PC-9 (cell line): ENCODE measurements around the gene OSER1. TPM values are rescaled to one million over a fixed set of nuclear protein-coding genes. Genes with fewer than 3 reads are reported as not detected.

Experiments used
- Bru-seq: library from RNA; stranded (reverse); fragments of 400-500 nt; gene quantifications from one replicate; lab custom pipeline; 2021; lab: Mats Ljungman, UMichigan
- BruChase-seq, 2 experiments: library from RNA; stranded (reverse); fragments of 400-500 nt; gene quantifications; one replicate each; lab custom pipeline; 2021; lab: Mats Ljungman, UMichigan
- BruUV-seq: library from RNA; stranded (reverse); fragments of 400-500 nt; replicated peaks from 2 replicates; lab custom pipeline; 2021; lab: Mats Ljungman, UMichigan
- CTCF ChIA-PET: fragments of 300-600 bp; sonication (Branson Sonifier 250); formaldehyde crosslinking; loops from one replicate; lab custom pipeline; 2022; ENCODE audit warnings: antibody characterized with exemption; lab: Charles Lee
- POLR2A ChIA-PET: fragments of 300-600 bp; sonication (Branson Sonifier 250); formaldehyde crosslinking; loops from one replicate; lab custom pipeline; 2022; ENCODE audit warnings: antibody characterized with exemption; ENCODE audit not compliant: unreplicated experiment; lab: Charles Lee
- DNase-seq, 2 experiments: peaks; one replicate each; pipeline versions ENCODE4 v3.0.0 to v3.0.0-alpha.2; 2015 to 2022; ENCODE audit warnings: mixed read lengths in 1 of 2
- H2AFZ ChIP-seq: fragments of 200-600 bp; sonication (generic); 2 replicates; pipeline ENCODE4 v1.8.1; 2017; ENCODE audit warnings: antibody characterized with exemption
- H3F3A ChIP-seq: fragments of 200-600 bp; sonication (generic); 2 replicates; pipeline ENCODE4 v1.8.1; 2017; ENCODE audit warnings: antibody characterized with exemption, mild to moderate bottlenecking, low read depth; ENCODE audit not compliant: insufficient read depth
- H3K27ac ChIP-seq: fragments of 200-600 bp; sonication (generic); 2 replicates; pipeline ENCODE4 v1.6.1; 2016; ENCODE audit warnings: mixed run types
- H3K27me3 ChIP-seq: fragments of 200-600 bp; sonication (generic); 2 replicates; pipeline ENCODE4 v1.6.1; 2016; ENCODE audit warnings: low read depth, mixed run types; ENCODE audit not compliant: insufficient read depth
- H3K36me3 ChIP-seq: fragments of 200-600 bp; sonication (generic); 2 replicates; pipeline ENCODE4 v1.6.1; 2016; ENCODE audit warnings: low read depth, mixed run types
- H3K4me1 ChIP-seq: fragments of 200-600 bp; sonication (generic); replicated peaks from 2 replicates; pipeline ENCODE4 v1.6.1; 2016; ENCODE audit warnings: mixed run types; ENCODE audit not compliant: insufficient read depth
- H3K4me2 ChIP-seq: fragments of 200-600 bp; sonication (generic); 2 replicates; pipeline ENCODE4 v1.6.1; 2017; ENCODE audit warnings: mixed run types
- H3K4me3 ChIP-seq: fragments of 200-600 bp; sonication (generic); 2 replicates; pipeline ENCODE4 v1.6.1; 2016; ENCODE audit warnings: mixed run types
- H3K79me2 ChIP-seq: fragments of 200-600 bp; sonication (generic); 2 replicates; pipeline ENCODE4 v1.6.1; 2017; ENCODE audit warnings: low read depth, mixed run types
- H3K9me2 ChIP-seq: fragments of 200-600 bp; sonication (generic); 2 replicates; pipeline ENCODE4 v1.8.1; 2017; ENCODE audit warnings: mild to moderate bottlenecking; ENCODE audit not compliant: insufficient read depth
- H3K9me3 ChIP-seq: fragments of 200-600 bp; sonication (generic); 2 replicates; pipeline ENCODE4 v1.8.1; 2016; ENCODE audit warnings: low read depth; ENCODE audit not compliant: insufficient read depth
- H4K20me1 ChIP-seq: fragments of 200-600 bp; sonication (generic); 2 replicates; pipeline ENCODE4 v1.8.1; 2017; ENCODE audit not compliant: insufficient read depth
- CTCF ChIP-seq: fragments of 200-600 bp; sonication (generic); conservative IDR thresholded peaks from 2 replicates; pipeline ENCODE4 v1.6.1; 2017; ENCODE audit warnings: mixed run types, antibody characterized with exemption, mild to moderate bottlenecking, moderate library complexity
- EZH2 ChIP-seq: fragments of 200-600 bp; sonication (generic); IDR thresholded peaks from 2 replicates; pipeline ENCODE4 v1.8.0; 2017; ENCODE audit warnings: antibody characterized with exemption, low read depth
- intact Hi-C: fragments of 100-400 bp; cut with micrococcal nuclease; formaldehyde crosslinking; loops from one replicate; pipeline ENCODE4 v1.10.0; 2022; ENCODE audit not compliant: unreplicated experiment
- long read RNA-seq: library from polyadenylated mRNA; stranded (forward); transcript quantifications from one replicate; pipeline ENCODE4 v2.0.0, GENCODE V29; 2022
- total RNA-seq: library from RNA; stranded (reverse); gene quantifications from 2 replicates; pipeline ENCODE4 v1.2.3, GENCODE V29; 2021

OSER1 gene
- total RNA-seq = 113 and 136 TPM in 2 replicates
- Bru-seq, nascent RNA = percentile 99 among the genes with signal in this experiment
- BruChase-seq, experiment 1, labeled RNA remaining after a 2-hour chase = percentile 99 among the genes with signal in this experiment
- BruChase-seq, experiment 2, labeled RNA remaining after a 6-hour chase = percentile 98 among the genes with signal in this experiment
- long read RNA-seq, transcript OSER1-201 (4 exons, 1,572 nt) = major isoform, 338 of 424 reads
- long read RNA-seq, partial matches to known transcripts = 40 of 424 reads
- long read RNA-seq, other reads (novel, unspliced or antisense) = 45 of 424 reads

DNA sequence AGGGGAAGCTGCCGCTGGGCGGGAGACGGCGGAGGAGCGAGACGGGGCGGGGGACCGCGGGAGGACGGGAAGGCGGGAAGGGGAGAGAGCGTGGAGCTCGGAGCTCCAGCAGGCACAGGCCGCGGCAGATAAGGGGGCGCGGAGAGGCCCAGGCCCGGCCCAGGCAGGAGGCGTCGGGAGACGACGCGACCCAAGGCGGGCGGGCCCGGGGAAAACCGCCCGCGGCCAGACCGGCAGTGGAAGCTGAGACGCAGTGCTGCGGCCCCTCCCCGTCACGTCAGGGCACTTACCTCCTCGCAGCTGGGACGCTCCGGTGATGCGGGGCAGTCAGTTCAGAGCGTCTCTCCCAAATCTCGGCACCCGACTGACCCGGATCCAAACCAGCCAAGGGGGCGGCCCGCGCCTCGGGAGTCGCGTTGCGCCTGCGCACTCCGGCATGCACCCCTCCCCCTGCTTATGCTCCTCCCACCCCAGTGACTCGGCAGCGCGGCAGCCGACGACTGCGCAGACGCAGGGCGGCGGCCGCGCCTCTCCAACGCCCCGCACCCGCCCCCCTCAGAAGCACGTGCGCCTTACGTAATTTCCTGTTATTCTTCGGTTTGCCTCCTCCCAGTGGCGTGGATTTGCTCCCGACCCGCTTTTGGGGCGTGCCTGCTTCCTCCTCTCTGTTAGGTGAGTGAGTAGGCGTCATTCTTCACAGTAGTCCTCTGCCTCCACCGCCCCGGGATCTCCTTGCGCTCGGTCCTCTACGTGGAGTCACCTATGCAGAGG lies at the start of gene OSER1:
Gene OSER1 (minus strand): TSS at position 366 of the 771 bp plus-strand sequence. CDS start 3,814 bp downstream, outside the sequence.
- ChIA-PET CTCF (interaction anchor here (0.7 kb wide), 1 partner anchor 21 kb away, joined by 3 read pairs; no protein-coding TSS in a partner anchor), POLR2A (interaction anchor here (0.6 to 1.0 kb wide), 3 partner anchors 19 to 43 kb away, joined by 4 to 5 read pairs (median 5); partner anchors contain the start of gene JPH2)
- Histone ChIP-seq H4K20me1 (peaks cover 10% of the 10 kb centered on the region), H3K9me3 (no peaks in the 10 kb centered on the region), H3K27ac (peak within 1 kb of the TSS; percentile 89), H3F3A (peaks cover 44% of the 10 kb centered on the region; the same call in 1 of the 2 replicates), H3K4me1 (peaks cover 44% of the 10 kb centered on the region), H3K79me2 (peaks cover 66% of the 10 kb centered on the region), H2AFZ (peak within 1 kb of the TSS; percentile 81), H3K36me3 (peaks cover 7% of the 10 kb centered on the region), H3K4me3 (peak within 1 kb of the TSS; percentile 98), H3K27me3 (no peaks in the 10 kb centered on the region), H3K9me2 (no peaks in the 10 kb centered on the region), H3K4me2 (peak within 1 kb of the TSS; percentile 98)
- DNase-seq = peak; percentile 95 to 99
- no peak for TF ChIP-seq CTCF
- TF ChIP-seq EZH2 = no peak
- intact Hi-C loops = loop anchor here (2.0 kb wide), 1 partner anchor 94 kb away; no protein-coding TSS in a partner anchor
- BruUV-seq = no TSS peak

- intact Hi-C loops = no loop called here
- no peak overlapping the region for H3K27ac ChIP-seq
- no peak for TF ChIP-seq EZH2
- no peak for TF ChIP-seq CTCF
- H3K27me3 ChIP-seq = peaks cover 44% of the 10 kb centered on the region
- peaks cover 7% of the 10 kb centered on the region for H4K20me1 ChIP-seq
- H3K4me3 ChIP-seq = no peak overlapping the region
- DNase-seq = no peak
- BruUV-seq = no TSS peak
- no peaks in the 10 kb centered on the region for H3K79me2 ChIP-seq
- CTCF ChIA-PET = no interaction called here
- H3K9me2 ChIP-seq = no peaks in the 10 kb centered on the region
- H3F3A ChIP-seq = no peaks in the 10 kb centered on the region
- H3K9me3 ChIP-seq = no peaks in the 10 kb centered on the region
- H3K4me1 ChIP-seq = no peaks in the 10 kb centered on the region
- H2AFZ ChIP-seq = no peak overlapping the region
- POLR2A ChIA-PET = interaction anchor here (0.5 kb wide), 1 partner anchor 86 kb away, joined by 3 read pairs; no protein-coding TSS in a partner anchor
- no peak overlapping the region for H3K4me2 ChIP-seq
- no peaks in the 10 kb centered on the region for H3K36me3 ChIP-seq
Measured at GRCh38 chr20:44258226-44258890, 47.8 kb upstream of the OSER1 start.

GRCh38 chr20:44256961-44257360 lies 46.4 kb upstream of the OSER1 start:
- ChIA-PET POLR2A (no interaction called here), CTCF (no interaction called here)
- Histone ChIP-seq H3K79me2 (no peaks in the 10 kb centered on the region), H3K4me3 (no peak overlapping the region), H3K9me3 (no peaks in the 10 kb centered on the region), H3K4me1 (no peaks in the 10 kb centered on the region), H4K20me1 (peaks cover 7% of the 10 kb centered on the region), H3K4me2 (no peak overlapping the region), H2AFZ (no peak overlapping the region), H3K27ac (no peak overlapping the region), H3K27me3 (peaks cover 45% of the 10 kb centered on the region), H3K36me3 (no peaks in the 10 kb centered on the region), H3K9me2 (no peaks in the 10 kb centered on the region), H3F3A (no peaks in the 10 kb centered on the region)
- DNase-seq = no peak
- intact Hi-C loops = no loop called here
- no peak for TF ChIP-seq CTCF
- TF ChIP-seq EZH2 = no peak
- BruUV-seq = no TSS peak
